Caco-2 (cell line): ENCODE results near the gene FHOD3. TPM values are rescaled to one million over a fixed set of nuclear protein-coding genes. Genes with fewer than 3 reads are reported as not detected.

Experiments used
- BruUV-seq: library from RNA; stranded (reverse); fragments of 400-500 nt; replicated peaks from 2 replicates; lab custom pipeline; 2021; lab: Mats Ljungman, UMichigan
- CTCF ChIA-PET: fragments of 300-600 bp; sonication (Branson Sonifier 250); formaldehyde crosslinking; loops from one replicate; lab custom pipeline; 2022; ENCODE audit warnings: antibody characterized with exemption; lab: Charles Lee
- POLR2A ChIA-PET: fragments of 300-600 bp; sonication (Branson Sonifier 250); formaldehyde crosslinking; loops from one replicate; lab custom pipeline; 2022; ENCODE audit warnings: antibody characterized with exemption; lab: Charles Lee
- DNase-seq, 2 experiments: peaks; one replicate each; pipeline versions ENCODE4 v3.0.0 to v3.0.0-alpha.2; 2020 to 2022
- H3K27me3 ChIP-seq: replicated peaks from 2 replicates; pipeline ENCODE4 v1.6.0; 2011; ENCODE audit warnings: low read length; ENCODE audit not compliant: control insufficient read depth, insufficient read depth
- H3K36me3 ChIP-seq: 2 replicates; pipeline ENCODE4 v1.5.1; 2011; ENCODE audit warnings: low read length; ENCODE audit not compliant: control insufficient read depth, insufficient read depth
- H3K4me1 ChIP-seq: fragments of 250-450 bp; sonication (Bioruptor Pico); 2 replicates; pipeline ENCODE4 v1.5.1; 2020; ENCODE audit warnings: mild to moderate bottlenecking
- H3K4me3 ChIP-seq: 2 replicates; pipeline ENCODE4 v1.5.1; 2011; ENCODE audit warnings: low read depth, mild to moderate bottlenecking, control low read depth, low read length
- H3K9me3 ChIP-seq: fragments of 250-450 bp; sonication (Bioruptor Pico); 2 replicates; pipeline ENCODE4 v1.5.1; 2020; ENCODE audit warnings: mild to moderate bottlenecking, moderate library complexity
- H3K27ac Mint-ChIP-seq: one replicate; pipeline ENCODE4 v1.8.0; 2022; ENCODE audit warnings: mixed read lengths; ENCODE audit not compliant: unreplicated experiment
- H3K27me3 Mint-ChIP-seq: one replicate; pipeline ENCODE4 v1.8.0; 2022; ENCODE audit warnings: mixed read lengths; ENCODE audit not compliant: insufficient read depth, unreplicated experiment
- H3K36me3 Mint-ChIP-seq: one replicate; pipeline ENCODE4 v1.8.0; 2022; ENCODE audit warnings: mild to moderate bottlenecking, mixed read lengths; ENCODE audit not compliant: insufficient read depth, unreplicated experiment
- H3K4me1 Mint-ChIP-seq: one replicate; pipeline ENCODE4 v1.8.0; 2022; ENCODE audit warnings: low read depth, mixed read lengths; ENCODE audit not compliant: unreplicated experiment
- H3K4me3 Mint-ChIP-seq: one replicate; pipeline ENCODE4 v1.8.0; 2022; ENCODE audit warnings: mild to moderate bottlenecking, moderate library complexity, mixed read lengths; ENCODE audit not compliant: unreplicated experiment
- H3K9me3 Mint-ChIP-seq: one replicate; pipeline ENCODE4 v1.8.0; 2022; ENCODE audit warnings: mixed read lengths; ENCODE audit not compliant: unreplicated experiment
- CTCF ChIP-seq, 2 experiments: fragments of 200-600 bp in 1 of 2; IDR thresholded peaks; 1 replicate in 1 of 2; 2 replicates in 1 of 2; pipeline versions ENCODE4 v1.5.1 to v1.8.0; 2011 to 2022; ENCODE audit warnings: antibody characterized with exemption in 1 of 2, control low read depth in 1 of 2, inconsistent platforms in 1 of 2, low read depth in 1 of 2, low read length in 1 of 2, mild to moderate bottlenecking in 1 of 2, moderate library complexity in 1 of 2; ENCODE audit not compliant: insufficient read depth in 1 of 2, severe bottlenecking in 1 of 2, unreplicated experiment in 1 of 2
- intact Hi-C: fragments of 100-400 bp; cut with micrococcal nuclease; formaldehyde crosslinking; loops from one replicate; pipeline ENCODE4 v1.10.0; 2022; ENCODE audit not compliant: unreplicated experiment
- total RNA-seq: library from RNA; stranded (reverse); gene quantifications from 2 replicates; pipeline ENCODE4 v1.2.3, GENCODE V29; 2022

Gene FHOD3
- total RNA-seq, 1 experiment from 2014 or later = not detected

DNA sequence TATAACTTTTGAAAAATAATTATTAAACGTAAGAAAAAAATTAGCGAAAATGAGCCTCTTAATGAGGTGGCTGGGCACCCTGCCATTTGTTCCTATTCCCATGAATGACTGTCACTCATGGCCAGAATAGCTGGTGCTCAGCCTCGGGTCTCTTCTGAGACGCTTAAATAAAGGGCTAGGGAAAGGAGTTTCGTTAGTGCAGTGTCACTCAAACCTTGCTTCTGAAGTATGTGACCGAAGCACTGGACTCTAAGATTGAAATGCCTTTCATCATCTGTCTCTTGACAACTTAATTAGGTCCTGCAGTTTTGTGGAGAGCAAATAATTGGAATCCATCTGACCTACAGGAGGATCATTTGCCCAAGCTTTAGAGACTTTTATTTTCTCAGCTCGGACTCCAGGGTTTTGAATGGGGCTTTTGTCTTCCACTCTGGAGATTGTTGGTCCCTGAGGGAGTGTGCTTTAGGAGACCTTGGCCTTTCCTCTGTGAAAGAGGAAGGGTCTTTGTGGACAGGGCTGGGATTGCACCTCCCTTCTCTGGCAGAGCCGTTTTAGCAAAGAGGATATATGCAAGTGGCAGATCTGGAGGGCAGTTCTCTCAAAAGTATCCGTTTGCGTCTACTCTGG, 42.3 kb upstream of the FHOD3 start:
- no peak overlapping the region for H3K4me3 Mint-ChIP-seq
- no peaks in the 10 kb centered on the region for H3K36me3 ChIP-seq
- no peaks in the 10 kb centered on the region for H3K27me3 Mint-ChIP-seq
- no peak overlapping the region for H3K27ac Mint-ChIP-seq
- H3K9me3 Mint-ChIP-seq = no peaks in the 10 kb centered on the region
- no peak for TF ChIP-seq CTCF (IDR thresholded peaks at IDR 0.05; ENCODE audit: insufficient read depth in 1 of 2, low read depth in 1 of 2, low read length in 1 of 2, severe bottlenecking in 1 of 2, unreplicated experiment in 1 of 2)
- H3K4me1 ChIP-seq = no peaks in the 10 kb centered on the region
- no peak for DNase-seq
- no peaks in the 10 kb centered on the region for H3K4me1 Mint-ChIP-seq
- ChIA-PET CTCF (no interaction called here), POLR2A (no interaction called here)
- no peaks in the 10 kb centered on the region for H3K27me3 ChIP-seq
- no TSS peak for BruUV-seq
- H3K4me3 ChIP-seq = no peak overlapping the region
- H3K36me3 Mint-ChIP-seq = no peaks in the 10 kb centered on the region
- no peaks in the 10 kb centered on the region for H3K9me3 ChIP-seq
- intact Hi-C loops = no loop called here

DNA sequence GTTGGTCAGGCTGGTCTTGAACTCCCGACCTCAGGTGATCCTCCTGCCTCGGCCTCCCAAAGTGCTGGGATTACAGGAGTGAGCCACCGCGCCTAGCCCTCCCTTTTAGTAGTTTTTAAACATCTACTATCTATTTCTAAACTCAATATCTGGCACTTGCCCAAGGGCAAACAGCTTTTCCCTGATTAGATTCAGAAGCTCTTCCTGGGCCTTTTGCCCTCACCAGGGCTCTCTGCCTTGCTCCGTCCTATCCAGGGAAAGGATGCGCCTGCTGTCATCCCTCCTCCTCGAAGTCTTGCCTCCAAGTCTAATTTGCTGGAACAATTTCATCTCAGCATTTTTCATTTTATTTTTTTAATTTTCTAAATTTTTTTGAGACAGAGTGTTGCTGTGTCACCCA, 41.4 kb upstream of the FHOD3 start:
- H3K36me3 Mint-ChIP-seq = no peaks in the 10 kb centered on the region
- H3K4me1 ChIP-seq = no peaks in the 10 kb centered on the region
- H3K27me3 Mint-ChIP-seq = no peaks in the 10 kb centered on the region
- H3K4me3 Mint-ChIP-seq = no peak overlapping the region
- no peak overlapping the region for H3K27ac Mint-ChIP-seq
- no peaks in the 10 kb centered on the region for H3K9me3 ChIP-seq
- no TSS peak for BruUV-seq
- H3K27me3 ChIP-seq = no peaks in the 10 kb centered on the region
- H3K36me3 ChIP-seq = no peaks in the 10 kb centered on the region
- no peak overlapping the region for H3K4me3 ChIP-seq
- POLR2A ChIA-PET = no interaction called here
- CTCF ChIA-PET = no interaction called here
- H3K9me3 Mint-ChIP-seq = no peaks in the 10 kb centered on the region
- intact Hi-C loops = no loop called here
- DNase-seq = no peak
- TF ChIP-seq CTCF (IDR thresholded peaks at IDR 0.05; ENCODE audit: insufficient read depth in 1 of 2, low read depth in 1 of 2, low read length in 1 of 2, severe bottlenecking in 1 of 2, unreplicated experiment in 1 of 2) = no peak
- H3K4me1 Mint-ChIP-seq = no peaks in the 10 kb centered on the region

DNA sequence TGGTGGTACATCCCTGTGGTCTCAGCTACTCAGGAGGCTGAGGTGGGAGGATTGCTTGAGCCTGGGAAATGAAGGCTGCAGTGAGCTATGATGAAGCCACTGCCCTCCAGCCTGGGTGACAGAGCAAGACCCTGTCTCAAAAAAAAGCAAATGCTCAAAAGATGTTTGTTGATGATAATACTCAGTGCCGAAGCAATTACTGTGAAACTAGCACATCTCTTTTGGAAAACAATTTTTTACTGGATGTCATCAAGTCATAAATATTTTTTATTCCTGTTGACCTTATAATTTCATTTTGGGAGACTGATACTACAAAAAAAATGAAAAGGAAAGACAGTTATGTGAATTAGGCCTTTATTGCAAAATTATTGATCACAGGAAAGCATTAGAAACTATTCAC, 34.5 kb upstream of the FHOD3 start:
- ChIA-PET CTCF (no interaction called here), POLR2A (no interaction called here)
- Mint-ChIP-seq H3K4me1 (no peaks in the 10 kb centered on the region), H3K4me3 (no peak overlapping the region), H3K27ac (no peak overlapping the region), H3K36me3 (no peaks in the 10 kb centered on the region), H3K27me3 (no peaks in the 10 kb centered on the region), H3K9me3 (no peaks in the 10 kb centered on the region)
- no TSS peak for BruUV-seq
- Histone ChIP-seq H3K4me3 (no peak overlapping the region), H3K9me3 (no peaks in the 10 kb centered on the region), H3K4me1 (no peaks in the 10 kb centered on the region), H3K36me3 (no peaks in the 10 kb centered on the region), H3K27me3 (no peaks in the 10 kb centered on the region)
- TF ChIP-seq CTCF (IDR thresholded peaks at IDR 0.05; ENCODE audit: insufficient read depth in 1 of 2, low read depth in 1 of 2, low read length in 1 of 2, severe bottlenecking in 1 of 2, unreplicated experiment in 1 of 2) = no peak
- DNase-seq = no peak
- intact Hi-C loops = no loop called here
